K562 (cell line): Measurements from ENCODE around the gene LATS2. TPM values are rescaled to one million over a fixed set of nuclear protein-coding genes. Genes with fewer than 3 reads are reported as not detected.
A peak's percentile ranks its signal among the peaks of the same experiment; 100 is the strongest.

Source experiments
- ATAC-seq: fragments of 200-7000 bp; cut with Tn5 transposase; 3 replicates; pipeline ENCODE4 v1.9.1; 2020; ENCODE audit warnings: moderate library complexity
- BruUV-seq: library from RNA; stranded (reverse); fragments of 400-500 nt; replicated peaks from 2 replicates; lab custom pipeline; 2021; lab: Mats Ljungman, UMichigan
- CTCF ChIA-PET: fragments of 300-600 bp; formaldehyde crosslinking; extraction: SDS; loops from one replicate; lab custom pipeline; 2021; ENCODE audit warnings: low intra/inter-chr PET ratio; lab: Yijun Ruan, JAX
- POLR2A ChIA-PET: fragments of 300-600, 350-650 bp; sonication (Branson Sonifier 250); formaldehyde crosslinking; extraction: SDS; loops from one replicate; lab custom pipeline; 2021; ENCODE audit warnings: antibody characterized with exemption, inconsistent platforms; lab: Yijun Ruan, JAX
- DNase-seq, 4 experiments: peaks; one replicate each; pipeline versions ENCODE4 v3.0.0 to v3.0.0-alpha.2; 2011 to 2018; ENCODE audit warnings: low spot score in 3 of 4, mixed read lengths in 3 of 4; ENCODE audit errors: extremely low read depth in 1 of 4
- FAIRE-seq: peaks from 2 replicates; lab custom pipeline; 2011; peaks lifted over from hg19 to GRCh38; lab: Jason Lieb, UNC
- H2AFZ ChIP-seq: 2 replicates; pipeline ENCODE4 v1.6.0; 2011; ENCODE audit warnings: low read depth, low read length, control low read depth, inconsistent platforms
- H3K27ac ChIP-seq: fragments of 200-600 bp; 3 replicates; pipeline ENCODE4 v1.8.0; 2011; ENCODE audit warnings: low read depth, mild to moderate bottlenecking, control low read depth, inconsistent platforms, low read length, moderate library complexity, mixed read lengths; ENCODE audit errors: extremely low read depth
- H3K27me3 ChIP-seq, 2 experiments: fragments of 300-600 bp in 1 of 2; 2 replicates in 1 of 2; 3 replicates in 1 of 2; pipeline versions ENCODE4 v1.6.0 to v1.8.0; 2011; ENCODE audit warnings: inconsistent platforms in 2 of 2, low read length in 2 of 2, mild to moderate bottlenecking in 1 of 2, mixed read lengths in 1 of 2, moderate library complexity in 1 of 2; ENCODE audit not compliant: control insufficient read depth in 2 of 2, insufficient read depth in 2 of 2
- H3K36me3 ChIP-seq: fragments of 300-600 bp; 3 replicates; pipeline ENCODE4 v1.8.0; 2011; ENCODE audit warnings: mild to moderate bottlenecking, low read length, inconsistent platforms; ENCODE audit not compliant: control insufficient read depth, insufficient read depth
- H3K4me1 ChIP-seq, 2 experiments: fragments of 200-600 bp in 1 of 2; replicated peaks in 1 of 2; 2 replicates in 1 of 2; 3 replicates in 1 of 2; pipeline versions ENCODE4 v1.5.1 to v1.8.0; 2011; ENCODE audit warnings: inconsistent platforms in 2 of 2, low read length in 2 of 2, mild to moderate bottlenecking in 1 of 2, mixed read lengths in 1 of 2, moderate library complexity in 1 of 2; ENCODE audit not compliant: control insufficient read depth in 2 of 2, insufficient read depth in 2 of 2
- H3K4me2 ChIP-seq: 2 replicates; pipeline ENCODE4 v1.6.1; 2011; ENCODE audit warnings: low read length, control low read depth, inconsistent platforms, mixed read lengths; ENCODE audit not compliant: insufficient read depth
- H3K4me3 ChIP-seq: fragments of 200-600 bp; sonication (generic), shearing (Covaris generic); 2 replicates; pipeline ENCODE4 v1.5.1; 2016; ENCODE audit warnings: control low read depth, inconsistent platforms
- H3K79me2 ChIP-seq: fragments of 200-600 bp; 3 replicates; pipeline ENCODE4 v1.8.0; 2011; ENCODE audit warnings: low read length, inconsistent platforms; ENCODE audit not compliant: control insufficient read depth, insufficient read depth
- H3K9ac ChIP-seq, 2 experiments: 2 replicates each; pipeline versions ENCODE4 v1.6.0 to v1.6.1; 2011; ENCODE audit warnings: low read depth in 2 of 2, low read length in 2 of 2, control low read depth in 1 of 2, inconsistent platforms in 1 of 2, mild to moderate bottlenecking in 1 of 2, mixed read lengths in 1 of 2; ENCODE audit not compliant: insufficient read depth in 1 of 2
- H3K9me1 ChIP-seq: one replicate; pipeline ENCODE4 v1.6.0; 2011; ENCODE audit warnings: inconsistent platforms, mild to moderate bottlenecking, low read length, moderate library complexity; ENCODE audit not compliant: control insufficient read depth, insufficient read depth
- H3K9me3 ChIP-seq: replicated peaks from 2 replicates; pipeline ENCODE4 v1.5.1; 2011; ENCODE audit warnings: low read depth, low read length, inconsistent platforms; ENCODE audit not compliant: control insufficient read depth, insufficient read depth
- H4K20me1 ChIP-seq: replicated peaks from 2 replicates; pipeline ENCODE4 v1.6.1; 2011; ENCODE audit warnings: low read length, inconsistent platforms, mixed read lengths; ENCODE audit not compliant: control insufficient read depth, insufficient read depth
- GABPB2 ChIP-seq: fragments of 250-450 bp; sonication (Bioruptor Pico); conservative IDR thresholded peaks from 2 replicates; pipeline ENCODE4 v1.5.1; 2021; ENCODE audit warnings: mild to moderate bottlenecking
- TRIM28 ChIP-seq: fragments of 450-650 bp; IDR thresholded peaks from 2 replicates; pipeline ENCODE4 v1.6.1; 2017
- ZBTB8A ChIP-seq: fragments of 450-650 bp; IDR thresholded peaks from 2 replicates; pipeline ENCODE4 v1.6.1; 2018; ENCODE audit warnings: mild to moderate bottlenecking, moderate library complexity; ENCODE audit not compliant: partially characterized antibody
- WGBS: fragments of 100-300 bp; shearing (Covaris generic); methylation state at CpG from one replicate; pipeline ENCODE4 v1.1.6; 2016; ENCODE audit warnings: low coverage, mixed read lengths; ENCODE audit not compliant: insufficient coverage; ENCODE audit errors: missing lambda C conversion rate; 5-methylcytosine and 5-hydroxymethylcytosine counted together
- in situ Hi-C: fragments of 300-500 bp; cut with MboI; formaldehyde crosslinking; loops from 4 replicates; pipeline ENCODE4 v1.15.0; 2018; ENCODE audit warnings: inconsistent platforms, mixed read lengths
- intact Hi-C: fragments of 100-400 bp; cut with micrococcal nuclease; formaldehyde crosslinking; loops from 2 replicates; pipeline ENCODE4 v1.14.2; 2022
- polyA plus RNA-seq, 8 experiments: library from polyadenylated mRNA; depleted of rRNA in 4 of 8; stranded (reverse) in 5 of 8; unstranded in 3 of 8; fragments of >200 nt; fragmentation: Nextera tagmentation in 2 of 8; fragmentation: Illumina TruSeq in 1 of 8; extraction: Ambion mirVana in 2 of 8; extraction: Trizol in 1 of 8; gene quantifications; 2 replicates each; pipeline versions ENCODE4 v1.2.1 to v1.2.3, GENCODE V29; 2011 to 2014; ENCODE audit warnings: inconsistent platforms in 1 of 8, missing spikeins in 1 of 8
- total RNA-seq, 7 experiments: library from RNA; depleted of rRNA in 6 of 7; stranded (reverse); fragments of >200 nt in 6 of 7; fragmentation: Illumina TruSeq in 2 of 7; extraction: Trizol in 2 of 7; gene quantifications; 2 replicates each; pipeline versions ENCODE4 v1.2.1 to v1.2.3, GENCODE V29; 2011 to 2021; ENCODE audit warnings: low replicate concordance in 1 of 7
- TF ChIP-seq, protein P1 (sequence below): fragments of 450-650 bp; IDR thresholded peaks from 2 replicates; pipeline ENCODE4 v1.6.1; 2016; ENCODE audit warnings: mild to moderate bottlenecking, moderate library complexity

The LATS2 gene
- total and polyA plus RNA-seq, 9 of the 15 experiments (the other 6 are each of a cell fraction or from before 2014, with no cell fraction given): 0.18 to 3.7 (median 0.76) TPM

DNA sequence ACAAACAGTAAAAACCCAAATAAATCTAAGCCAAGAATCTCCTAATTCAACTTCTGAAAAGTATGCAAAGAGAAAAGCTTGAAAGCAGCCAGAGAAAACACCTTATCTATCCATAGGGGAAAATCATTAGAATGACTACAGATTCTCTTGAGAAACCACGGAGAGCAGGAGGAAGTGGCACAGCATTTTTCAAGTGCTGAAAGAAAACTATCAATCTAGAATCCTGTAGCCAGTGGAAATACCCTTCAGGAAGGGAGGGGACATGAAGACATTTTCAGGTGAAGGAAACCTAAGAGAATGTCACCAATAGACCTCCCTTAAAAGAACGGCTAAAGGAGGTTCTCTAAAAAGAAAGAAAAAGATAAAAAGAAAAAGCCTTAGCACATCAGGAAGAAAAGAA, 92.6 kb downstream of the LATS2 start:
- no peak overlapping the region for H3K4me2 ChIP-seq
- DNase-seq (no peak), ATAC-seq (no peak), FAIRE-seq (no peak)
- no peaks in the 10 kb centered on the region for H3K36me3 ChIP-seq
- H3K79me2 ChIP-seq: no peaks in the 10 kb centered on the region
- no TSS peak for BruUV-seq
- H3K9me1 ChIP-seq: no peaks in the 10 kb centered on the region
- CTCF ChIA-PET: no interaction called here
- no peak overlapping the region for H3K4me3 ChIP-seq
- no peak overlapping the region for H3K9ac ChIP-seq
- H3K27me3 ChIP-seq: peaks cover 4 to 9% of the 10 kb centered on the region in 2 experiments; a peak in 2 of 5 replicates
- no peak overlapping the region for H2AFZ ChIP-seq
- WGBS: 0% methylated on average over 2 of the region's 2 CpGs
- POLR2A ChIA-PET: no interaction called here
- no peaks in the 10 kb centered on the region for H3K4me1 ChIP-seq
- in situ Hi-C loops: no loop called here
- no peak overlapping the region for H3K27ac ChIP-seq
- intact Hi-C loops: no loop called here
- 0 out of 2 replicates have a peak, but pooled peaks have one; percentile 26 for TF ChIP-seq TRIM28
- TF ChIP-seq GABPB2 (CRISPR knock-in tag): no peak
- H4K20me1 ChIP-seq: no peaks in the 10 kb centered on the region
- H3K9me3 ChIP-seq: no peaks in the 10 kb centered on the region

DNA sequence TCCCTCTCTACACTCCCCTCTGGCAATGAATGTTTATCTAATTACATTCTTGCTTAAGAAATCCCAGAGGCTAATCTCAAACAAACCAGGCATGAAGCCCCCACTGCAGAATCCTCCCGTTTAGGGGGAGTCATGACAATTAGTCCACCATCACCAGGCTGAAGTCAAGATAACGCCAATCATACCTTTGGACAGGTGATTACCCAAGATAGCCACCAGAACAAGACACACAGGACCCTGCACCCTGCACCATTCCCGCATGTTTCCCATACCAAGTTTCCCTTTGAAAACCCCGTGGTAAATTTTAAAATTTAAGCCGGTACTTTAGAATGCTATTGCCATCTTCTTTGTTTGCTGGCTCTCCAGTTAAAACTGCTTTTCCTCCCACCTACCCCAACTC, 94.0 kb downstream of the LATS2 start:
- FAIRE-seq (no peak), ATAC-seq (no peak), DNase-seq (no peak)
- Histone ChIP-seq H3K9me3 (no peaks in the 10 kb centered on the region), H3K9me1 (no peaks in the 10 kb centered on the region), H3K4me2 (no peak overlapping the region), H3K27ac (no peak overlapping the region), H3K79me2 (no peaks in the 10 kb centered on the region), H3K27me3 (peaks cover 4 to 10% of the 10 kb centered on the region in 2 experiments; a peak in 3 of 5 replicates), H3K4me3 (no peak overlapping the region), H3K9ac (no peak overlapping the region), H3K4me1 (no peaks in the 10 kb centered on the region), H4K20me1 (no peaks in the 10 kb centered on the region), H3K36me3 (no peaks in the 10 kb centered on the region), H2AFZ (no peak overlapping the region)
- in situ Hi-C loops (no loop called here), intact Hi-C loops (no loop called here)
- ChIA-PET CTCF (no interaction called here), POLR2A (no interaction called here)
- no TSS peak for BruUV-seq
- 9% methylated on average over 5 of the region's 5 CpGs for WGBS
- TF ChIP-seq, protein P1, sequence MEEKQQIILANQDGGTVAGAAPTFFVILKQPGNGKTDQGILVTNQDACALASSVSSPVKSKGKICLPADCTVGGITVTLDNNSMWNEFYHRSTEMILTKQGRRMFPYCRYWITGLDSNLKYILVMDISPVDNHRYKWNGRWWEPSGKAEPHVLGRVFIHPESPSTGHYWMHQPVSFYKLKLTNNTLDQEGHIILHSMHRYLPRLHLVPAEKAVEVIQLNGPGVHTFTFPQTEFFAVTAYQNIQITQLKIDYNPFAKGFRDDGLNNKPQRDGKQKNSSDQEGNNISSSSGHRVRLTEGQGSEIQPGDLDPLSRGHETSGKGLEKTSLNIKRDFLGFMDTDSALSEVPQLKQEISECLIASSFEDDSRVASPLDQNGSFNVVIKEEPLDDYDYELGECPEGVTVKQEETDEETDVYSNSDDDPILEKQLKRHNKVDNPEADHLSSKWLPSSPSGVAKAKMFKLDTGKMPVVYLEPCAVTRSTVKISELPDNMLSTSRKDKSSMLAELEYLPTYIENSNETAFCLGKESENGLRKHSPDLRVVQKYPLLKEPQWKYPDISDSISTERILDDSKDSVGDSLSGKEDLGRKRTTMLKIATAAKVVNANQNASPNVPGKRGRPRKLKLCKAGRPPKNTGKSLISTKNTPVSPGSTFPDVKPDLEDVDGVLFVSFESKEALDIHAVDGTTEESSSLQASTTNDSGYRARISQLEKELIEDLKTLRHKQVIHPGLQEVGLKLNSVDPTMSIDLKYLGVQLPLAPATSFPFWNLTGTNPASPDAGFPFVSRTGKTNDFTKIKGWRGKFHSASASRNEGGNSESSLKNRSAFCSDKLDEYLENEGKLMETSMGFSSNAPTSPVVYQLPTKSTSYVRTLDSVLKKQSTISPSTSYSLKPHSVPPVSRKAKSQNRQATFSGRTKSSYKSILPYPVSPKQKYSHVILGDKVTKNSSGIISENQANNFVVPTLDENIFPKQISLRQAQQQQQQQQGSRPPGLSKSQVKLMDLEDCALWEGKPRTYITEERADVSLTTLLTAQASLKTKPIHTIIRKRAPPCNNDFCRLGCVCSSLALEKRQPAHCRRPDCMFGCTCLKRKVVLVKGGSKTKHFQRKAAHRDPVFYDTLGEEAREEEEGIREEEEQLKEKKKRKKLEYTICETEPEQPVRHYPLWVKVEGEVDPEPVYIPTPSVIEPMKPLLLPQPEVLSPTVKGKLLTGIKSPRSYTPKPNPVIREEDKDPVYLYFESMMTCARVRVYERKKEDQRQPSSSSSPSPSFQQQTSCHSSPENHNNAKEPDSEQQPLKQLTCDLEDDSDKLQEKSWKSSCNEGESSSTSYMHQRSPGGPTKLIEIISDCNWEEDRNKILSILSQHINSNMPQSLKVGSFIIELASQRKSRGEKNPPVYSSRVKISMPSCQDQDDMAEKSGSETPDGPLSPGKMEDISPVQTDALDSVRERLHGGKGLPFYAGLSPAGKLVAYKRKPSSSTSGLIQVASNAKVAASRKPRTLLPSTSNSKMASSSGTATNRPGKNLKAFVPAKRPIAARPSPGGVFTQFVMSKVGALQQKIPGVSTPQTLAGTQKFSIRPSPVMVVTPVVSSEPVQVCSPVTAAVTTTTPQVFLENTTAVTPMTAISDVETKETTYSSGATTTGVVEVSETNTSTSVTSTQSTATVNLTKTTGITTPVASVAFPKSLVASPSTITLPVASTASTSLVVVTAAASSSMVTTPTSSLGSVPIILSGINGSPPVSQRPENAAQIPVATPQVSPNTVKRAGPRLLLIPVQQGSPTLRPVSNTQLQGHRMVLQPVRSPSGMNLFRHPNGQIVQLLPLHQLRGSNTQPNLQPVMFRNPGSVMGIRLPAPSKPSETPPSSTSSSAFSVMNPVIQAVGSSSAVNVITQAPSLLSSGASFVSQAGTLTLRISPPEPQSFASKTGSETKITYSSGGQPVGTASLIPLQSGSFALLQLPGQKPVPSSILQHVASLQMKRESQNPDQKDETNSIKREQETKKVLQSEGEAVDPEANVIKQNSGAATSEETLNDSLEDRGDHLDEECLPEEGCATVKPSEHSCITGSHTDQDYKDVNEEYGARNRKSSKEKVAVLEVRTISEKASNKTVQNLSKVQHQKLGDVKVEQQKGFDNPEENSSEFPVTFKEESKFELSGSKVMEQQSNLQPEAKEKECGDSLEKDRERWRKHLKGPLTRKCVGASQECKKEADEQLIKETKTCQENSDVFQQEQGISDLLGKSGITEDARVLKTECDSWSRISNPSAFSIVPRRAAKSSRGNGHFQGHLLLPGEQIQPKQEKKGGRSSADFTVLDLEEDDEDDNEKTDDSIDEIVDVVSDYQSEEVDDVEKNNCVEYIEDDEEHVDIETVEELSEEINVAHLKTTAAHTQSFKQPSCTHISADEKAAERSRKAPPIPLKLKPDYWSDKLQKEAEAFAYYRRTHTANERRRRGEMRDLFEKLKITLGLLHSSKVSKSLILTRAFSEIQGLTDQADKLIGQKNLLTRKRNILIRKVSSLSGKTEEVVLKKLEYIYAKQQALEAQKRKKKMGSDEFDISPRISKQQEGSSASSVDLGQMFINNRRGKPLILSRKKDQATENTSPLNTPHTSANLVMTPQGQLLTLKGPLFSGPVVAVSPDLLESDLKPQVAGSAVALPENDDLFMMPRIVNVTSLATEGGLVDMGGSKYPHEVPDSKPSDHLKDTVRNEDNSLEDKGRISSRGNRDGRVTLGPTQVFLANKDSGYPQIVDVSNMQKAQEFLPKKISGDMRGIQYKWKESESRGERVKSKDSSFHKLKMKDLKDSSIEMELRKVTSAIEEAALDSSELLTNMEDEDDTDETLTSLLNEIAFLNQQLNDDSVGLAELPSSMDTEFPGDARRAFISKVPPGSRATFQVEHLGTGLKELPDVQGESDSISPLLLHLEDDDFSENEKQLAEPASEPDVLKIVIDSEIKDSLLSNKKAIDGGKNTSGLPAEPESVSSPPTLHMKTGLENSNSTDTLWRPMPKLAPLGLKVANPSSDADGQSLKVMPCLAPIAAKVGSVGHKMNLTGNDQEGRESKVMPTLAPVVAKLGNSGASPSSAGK: no peak
- no peak for TF ChIP-seq ZBTB8A
